B cell (primary cell): ENCODE data around the gene PLXNA1. TPM values are rescaled to one million over a fixed set of nuclear protein-coding genes. Genes with fewer than 3 reads are reported as not detected.

Source experiments
- ATAC-seq: fragments of 200-7000 bp; cut with Tn5 transposase; one replicate; pipeline ENCODE4 v1.10.0; 2021; ENCODE audit warnings: low read depth, mild to moderate bottlenecking, moderate number of reproducible peaks, moderate library complexity
- CTCF ChIA-PET: fragments of 350-600 bp; sonication (Branson Sonifier 250); formaldehyde crosslinking; loops from one replicate; lab custom pipeline; 2021; ENCODE audit warnings: antibody characterized with exemption, inconsistent platforms; lab: Charles Lee
- POLR2A ChIA-PET: fragments of 350-600 bp; sonication (Branson Sonifier 250); formaldehyde crosslinking; loops from one replicate; lab custom pipeline; 2021; ENCODE audit warnings: antibody characterized with exemption; lab: Charles Lee
- DNase-seq: peaks from one replicate; pipeline ENCODE4 v3.0.0; 2013
- H2AFZ ChIP-seq: 2 replicates; pipeline ENCODE4 v1.6.1; 2012; ENCODE audit warnings: mild to moderate bottlenecking, low read depth, low read length; ENCODE audit not compliant: insufficient read depth, poor library complexity, severe bottlenecking
- H3K27ac ChIP-seq, 2 donors: 1 replicate in 1 of 2; 2 replicates in 1 of 2; pipeline ENCODE4 v1.5.1; 2012 to 2013; ENCODE audit warnings: low read length in 2 of 2, mild to moderate bottlenecking in 2 of 2, moderate library complexity in 1 of 2
- H3K27me3 ChIP-seq, 4 experiments: fragments of 200-600 bp in 1 of 4; sonication (generic) in 1 of 4; replicated peaks in 1 of 4; 1 replicate in 2 of 4; 2 replicates in 2 of 4; pipeline versions ENCODE4 v1.6.1 to v1.7.0; 2013 to 2016; ENCODE audit warnings: low read length in 3 of 4, mild to moderate bottlenecking in 2 of 4, mixed read lengths in 1 of 4, moderate library complexity in 1 of 4; ENCODE audit not compliant: insufficient read depth in 4 of 4, control insufficient read depth in 3 of 4; ENCODE audit errors: control extremely low read depth in 1 of 4
- H3K36me3 ChIP-seq, 2 experiments: replicated peaks in 1 of 2; 1 replicate in 1 of 2; 2 replicates in 1 of 2; pipeline versions ENCODE4 v1.6.1 to v1.7.1; 2013; ENCODE audit warnings: low read length in 1 of 2; ENCODE audit not compliant: insufficient read depth in 2 of 2, control insufficient read depth in 1 of 2; ENCODE audit errors: control extremely low read depth in 1 of 2, extremely low read depth in 1 of 2
- H3K4me1 ChIP-seq, 2 donors: fragments of 200-600 bp in 1 of 2; sonication (generic) in 1 of 2; 1 replicate in 1 of 2; 2 replicates in 1 of 2; pipeline versions ENCODE4 v1.5.1 to v1.6.1; 2013 to 2017; ENCODE audit warnings: low read length in 2 of 2; ENCODE audit not compliant: control insufficient read depth in 2 of 2, insufficient read depth in 2 of 2
- H3K4me2 ChIP-seq: replicated peaks from 2 replicates; pipeline ENCODE3; 2012; ENCODE audit warnings: mild to moderate bottlenecking, low read depth, low read length; ENCODE audit not compliant: poor library complexity, severe bottlenecking
- H3K4me3 ChIP-seq, 5 experiments: fragments of 200-600 bp in 1 of 5; sonication (generic) in 1 of 5; 1 replicate in 3 of 5; 2 replicates in 2 of 5; pipeline versions ENCODE4 v1.5.1 to v1.7.0; 2011 to 2016; ENCODE audit warnings: low read length in 4 of 5, mild to moderate bottlenecking in 4 of 5, low read depth in 2 of 5, control low read depth in 1 of 5, moderate library complexity in 1 of 5; ENCODE audit not compliant: insufficient read depth in 1 of 5; ENCODE audit errors: control extremely low read depth in 1 of 5, extremely low read depth in 1 of 5
- H3K79me2 ChIP-seq: fragments of 200-600 bp; sonication (generic); one replicate; pipeline ENCODE4 v1.6.0; 2016; ENCODE audit warnings: low read length; ENCODE audit not compliant: control insufficient read depth, insufficient read depth
- H3K9ac ChIP-seq: fragments of 200-600 bp; sonication (generic); 2 replicates; pipeline ENCODE4 v1.6.1; 2017; ENCODE audit warnings: mild to moderate bottlenecking, low read length, moderate library complexity
- H3K9me3 ChIP-seq, 3 donors: one replicate each; pipeline versions ENCODE4 v1.6.1 to v1.7.1; 2013; ENCODE audit warnings: low read length in 2 of 3; ENCODE audit not compliant: control insufficient read depth in 2 of 3, insufficient read depth in 1 of 3; ENCODE audit errors: control extremely low read depth in 1 of 3
- H4K20me1 ChIP-seq: 2 replicates; pipeline ENCODE4 v1.6.0; 2012; ENCODE audit warnings: mild to moderate bottlenecking, low read length; ENCODE audit not compliant: insufficient read depth, control insufficient read depth, poor library complexity, severe bottlenecking
- H3K27ac Mint-ChIP-seq: one replicate; pipeline ENCODE4 v1.8.0; 2021; ENCODE audit warnings: mixed read lengths
- H3K27me3 Mint-ChIP-seq: one replicate; pipeline ENCODE4 v1.8.0; 2021; ENCODE audit warnings: mixed read lengths
- H3K4me1 Mint-ChIP-seq: one replicate; pipeline ENCODE4 v1.8.0; 2021; ENCODE audit warnings: mixed read lengths
- H3K4me3 Mint-ChIP-seq: one replicate; pipeline ENCODE4 v1.8.0; 2021; ENCODE audit warnings: mixed read lengths
- H3K9me3 Mint-ChIP-seq: one replicate; pipeline ENCODE4 v1.8.0; 2022; ENCODE audit warnings: mixed read lengths; ENCODE audit not compliant: insufficient read depth
- EZH2 ChIP-seq: IDR thresholded peaks from 2 replicates; pipeline ENCODE4 v1.6.1; 2012; ENCODE audit warnings: borderline replicate concordance, low read depth, mild to moderate bottlenecking, moderate library complexity, low read length; ENCODE audit not compliant: insufficient read depth, poor library complexity, severe bottlenecking
- WGBS: methylation state at CpG from one replicate; pipeline ENCODE4 v1.1.5; 2013; ENCODE audit warnings: missing lambda C conversion rate; ENCODE audit not compliant: insufficient coverage; 5-methylcytosine and 5-hydroxymethylcytosine counted together
- intact Hi-C: fragments of 100-400 bp; cut with micrococcal nuclease; formaldehyde crosslinking; loops from one replicate; pipeline ENCODE4 v1.10.0; 2022
- polyA plus RNA-seq: library from polyadenylated mRNA; depleted of rRNA; stranded (reverse); fragments of >200 nt; gene quantifications from 2 replicates; pipeline ENCODE4 v1.2.3, GENCODE V29; 2012
- total RNA-seq, 2 donors: library from RNA; stranded (reverse); fragments of 120-200 nt in 1 of 2; gene quantifications; 1 replicate in 1 of 2; 2 replicates in 1 of 2; pipeline versions ENCODE4 v1.2.3 to v1.2.4, GENCODE V29; 2013 to 2022
- TF ChIP-seq, protein P1 (sequence below): fragments of 200-600 bp; IDR thresholded peaks from one replicate; pipeline ENCODE4 v1.8.0; 2022; ENCODE audit warnings: antibody characterized with exemption, mild to moderate bottlenecking

PLXNA1 gene
- total and polyA plus RNA-seq, 2 donors (not counting 1 experiment from before 2014, with no cell fraction given): 6.7 to 22.3 TPM

DNA sequence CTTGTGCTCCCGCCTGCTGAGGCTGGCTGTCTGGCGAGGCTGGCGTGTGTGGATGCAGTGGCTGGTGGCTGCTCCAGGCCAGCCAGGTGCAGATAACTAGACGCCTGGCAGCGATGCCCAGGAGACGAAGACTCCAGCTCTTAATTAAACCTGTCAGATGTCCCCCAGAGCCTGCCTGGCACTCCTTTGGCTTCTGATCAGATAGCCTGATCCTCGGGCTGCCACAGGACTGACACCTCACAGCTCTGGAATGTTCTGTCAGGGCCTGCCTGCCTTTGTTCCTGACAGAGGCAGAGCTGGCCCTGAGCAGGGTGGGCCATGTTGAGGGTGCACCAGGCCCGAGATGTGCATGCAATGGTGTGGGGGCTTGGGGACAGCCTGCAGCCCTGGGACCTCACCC, 36.5 kb downstream of the PLXNA1 start:
- Mint-ChIP-seq H3K27me3 (no peaks in the 10 kb centered on the region), H3K4me1 (peaks cover 4% of the 10 kb centered on the region), H3K4me3 (no peak overlapping the region), H3K27ac (no peak overlapping the region), H3K9me3 (no peaks in the 10 kb centered on the region)
- H3K79me2 ChIP-seq: no peaks in the 10 kb centered on the region
- no peak overlapping the region for H3K27ac ChIP-seq
- no peak overlapping the region for H2AFZ ChIP-seq
- no peaks in the 10 kb centered on the region for H4K20me1 ChIP-seq
- H3K9me3 ChIP-seq: no peaks in the 10 kb centered on the region
- intact Hi-C loops: no loop called here
- no peaks in the 10 kb centered on the region for H3K4me1 ChIP-seq
- no peaks in the 10 kb centered on the region for H3K27me3 ChIP-seq
- no peak overlapping the region for H3K9ac ChIP-seq
- 98% methylated on average over 8 of the region's 8 CpGs for WGBS
- H3K4me3 ChIP-seq: no peak overlapping the region
- ChIA-PET CTCF (no interaction called here), POLR2A (no interaction called here)
- no peak for DNase-seq
- TF ChIP-seq, protein P1, sequence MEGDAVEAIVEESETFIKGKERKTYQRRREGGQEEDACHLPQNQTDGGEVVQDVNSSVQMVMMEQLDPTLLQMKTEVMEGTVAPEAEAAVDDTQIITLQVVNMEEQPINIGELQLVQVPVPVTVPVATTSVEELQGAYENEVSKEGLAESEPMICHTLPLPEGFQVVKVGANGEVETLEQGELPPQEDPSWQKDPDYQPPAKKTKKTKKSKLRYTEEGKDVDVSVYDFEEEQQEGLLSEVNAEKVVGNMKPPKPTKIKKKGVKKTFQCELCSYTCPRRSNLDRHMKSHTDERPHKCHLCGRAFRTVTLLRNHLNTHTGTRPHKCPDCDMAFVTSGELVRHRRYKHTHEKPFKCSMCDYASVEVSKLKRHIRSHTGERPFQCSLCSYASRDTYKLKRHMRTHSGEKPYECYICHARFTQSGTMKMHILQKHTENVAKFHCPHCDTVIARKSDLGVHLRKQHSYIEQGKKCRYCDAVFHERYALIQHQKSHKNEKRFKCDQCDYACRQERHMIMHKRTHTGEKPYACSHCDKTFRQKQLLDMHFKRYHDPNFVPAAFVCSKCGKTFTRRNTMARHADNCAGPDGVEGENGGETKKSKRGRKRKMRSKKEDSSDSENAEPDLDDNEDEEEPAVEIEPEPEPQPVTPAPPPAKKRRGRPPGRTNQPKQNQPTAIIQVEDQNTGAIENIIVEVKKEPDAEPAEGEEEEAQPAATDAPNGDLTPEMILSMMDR: no peak
- TF ChIP-seq EZH2: no peak
- H3K4me2 ChIP-seq: no peak overlapping the region
- H3K36me3 ChIP-seq: no peaks in the 10 kb centered on the region
- no peak for ATAC-seq

- 93% methylated on average over 10 of the region's 13 CpGs for WGBS
- Mint-ChIP-seq H3K9me3 (no peaks in the 10 kb centered on the region), H3K4me1 (no peaks in the 10 kb centered on the region), H3K27ac (no peak overlapping the region), H3K4me3 (no peak overlapping the region), H3K27me3 (no peaks in the 10 kb centered on the region)
- Histone ChIP-seq H3K36me3 (no peaks in the 10 kb centered on the region), H3K4me2 (no peak overlapping the region), H4K20me1 (no peaks in the 10 kb centered on the region), H3K4me1 (no peaks in the 10 kb centered on the region), H3K79me2 (no peaks in the 10 kb centered on the region), H3K27ac (no peak overlapping the region), H3K9ac (no peak overlapping the region), H3K9me3 (no peaks in the 10 kb centered on the region), H2AFZ (no peak overlapping the region), H3K4me3 (no peak overlapping the region), H3K27me3 (no peaks in the 10 kb centered on the region)
- ATAC-seq (no peak), DNase-seq (no peak)
- no peak for TF ChIP-seq EZH2
- TF ChIP-seq, protein P1: no peak
- ChIA-PET CTCF (no interaction called here), POLR2A (no interaction called here)
- intact Hi-C loops: no loop called here
Observed at GRCh38 chr3:127020543-127020942, 37.6 kb downstream of the PLXNA1 start.
